T-helper 1 cell (primary cell): ENCODE results near the gene LRP10.

Experiments used
- DNase-seq, 5 donors: peaks; one replicate each; pipeline ENCODE4 v3.0.0-alpha.2; 2012 to 2020

The LRP10 gene

DNA sequence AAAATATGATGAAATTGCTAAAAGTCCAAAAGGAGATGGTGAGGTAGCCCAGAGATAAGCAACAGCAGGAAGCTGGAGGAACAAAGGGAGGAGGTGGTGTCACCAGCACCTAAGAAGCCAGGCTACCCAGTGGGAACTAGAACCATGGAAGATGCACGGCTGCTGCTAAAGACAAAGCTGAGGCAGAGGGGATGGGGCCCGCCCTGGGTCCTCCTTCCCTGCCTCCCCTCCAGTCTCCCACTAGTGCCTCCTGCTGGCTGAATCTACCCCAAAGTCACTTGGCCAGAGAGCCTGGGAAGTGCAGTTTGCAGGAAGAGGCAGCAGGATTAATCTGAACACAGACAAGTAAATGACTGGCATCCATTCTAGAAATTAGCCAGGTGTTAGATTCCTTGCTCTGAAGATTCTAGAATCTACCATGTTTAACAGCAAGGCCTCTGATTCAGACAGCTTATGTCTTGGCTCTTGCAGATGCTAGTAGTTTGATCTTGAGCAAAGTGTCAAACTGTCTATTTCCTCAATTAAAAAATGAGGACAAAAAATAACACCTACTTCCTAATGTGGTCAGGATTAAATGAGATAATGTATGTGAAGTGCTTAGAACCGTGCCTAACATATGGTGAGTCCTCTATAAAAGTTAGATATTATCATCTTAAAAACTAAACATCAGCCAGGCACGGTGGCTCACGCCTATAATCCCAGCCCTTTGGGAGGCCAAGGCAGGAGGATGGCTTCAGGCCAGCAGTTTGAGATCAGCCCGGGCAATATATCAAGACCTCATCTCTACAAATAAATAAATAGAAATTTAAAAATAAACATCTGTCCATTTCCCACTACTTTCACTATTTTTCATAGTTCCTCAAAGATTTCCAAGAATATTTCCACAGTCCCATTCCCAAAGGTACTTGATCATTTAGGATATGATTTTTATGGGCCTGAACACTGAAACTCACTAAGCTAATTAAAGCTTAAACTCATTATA lies 5.8 kb upstream of the LRP10 start:
- DNase-seq: no peak

DNA sequence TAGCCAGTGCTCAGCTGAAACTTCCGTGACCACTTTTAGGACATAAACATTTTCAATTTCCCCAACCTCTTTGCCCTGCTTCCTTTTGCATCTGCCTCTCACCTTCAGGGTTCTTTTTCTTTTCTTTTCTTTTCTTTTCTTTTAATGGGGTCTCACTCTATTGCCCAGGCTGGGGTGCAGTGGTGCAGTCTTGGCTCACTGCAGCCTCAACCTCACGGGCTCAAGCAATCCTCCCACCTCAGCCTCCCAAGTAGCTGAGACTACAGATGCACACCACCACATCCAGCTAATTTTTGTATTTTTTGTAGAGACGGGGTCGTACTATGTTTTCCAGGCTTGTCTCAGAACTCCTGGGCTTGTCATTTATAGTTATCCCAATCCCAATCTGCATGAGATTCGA lies 4.7 kb upstream of the LRP10 start:
- DNase-seq: no peak

DNA sequence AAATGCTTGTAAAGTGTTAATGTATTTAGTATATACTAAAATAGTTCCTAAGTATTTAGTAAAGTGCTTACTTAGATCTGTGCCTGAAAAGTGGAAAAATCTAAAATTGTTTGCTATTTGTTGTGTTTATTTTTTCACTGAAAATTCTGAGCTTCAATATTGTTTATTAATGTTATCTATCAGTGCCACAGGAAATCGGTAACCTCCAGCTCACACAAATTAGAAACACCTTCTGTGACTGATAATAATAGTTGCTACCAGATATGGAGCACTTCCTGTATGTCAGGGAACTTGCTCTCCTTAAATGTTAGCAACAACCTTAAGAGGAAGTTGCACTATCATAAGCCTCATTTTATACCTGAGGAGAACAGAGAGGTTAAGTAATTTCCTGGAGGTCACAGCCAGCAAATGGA lies 723 bp upstream of the LRP10 start:
- no peak for DNase-seq

DNA sequence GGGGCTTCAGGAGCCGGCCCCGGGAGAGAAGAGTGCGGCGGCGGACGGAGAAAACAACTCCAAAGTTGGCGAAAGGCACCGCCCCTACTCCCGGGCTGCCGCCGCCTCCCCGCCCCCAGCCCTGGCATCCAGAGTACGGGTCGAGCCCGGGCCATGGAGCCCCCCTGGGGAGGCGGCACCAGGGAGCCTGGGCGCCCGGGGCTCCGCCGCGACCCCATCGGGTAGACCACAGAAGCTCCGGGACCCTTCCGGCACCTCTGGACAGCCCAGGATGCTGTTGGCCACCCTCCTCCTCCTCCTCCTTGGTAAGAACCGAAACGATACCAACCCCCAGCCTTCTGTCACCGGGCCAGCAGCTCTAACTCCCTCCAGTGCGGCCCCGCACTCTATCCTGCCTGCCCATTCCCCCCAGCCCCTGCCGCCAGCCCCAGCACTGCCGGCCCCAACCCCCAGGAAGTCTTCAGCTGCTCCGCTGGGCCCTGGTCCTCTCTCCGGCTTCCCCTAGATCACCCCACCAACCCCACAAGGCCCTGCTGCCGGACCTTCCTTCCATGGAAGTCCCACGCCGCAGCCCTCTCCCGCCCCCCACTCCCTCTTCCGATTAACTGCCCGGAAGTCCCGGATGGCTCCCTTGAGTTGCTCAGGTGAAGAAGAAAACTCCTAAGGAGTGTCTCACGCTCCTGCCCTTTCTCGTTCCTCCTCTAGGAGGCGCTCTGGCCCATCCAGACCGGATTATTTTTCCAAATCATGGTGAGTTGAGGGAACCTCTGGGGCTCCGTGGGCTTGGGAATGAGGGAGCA lies 693 bp downstream of the LRP10 start:
- peak; percentile 35 to 71 (median 60) for DNase-seq

DNA sequence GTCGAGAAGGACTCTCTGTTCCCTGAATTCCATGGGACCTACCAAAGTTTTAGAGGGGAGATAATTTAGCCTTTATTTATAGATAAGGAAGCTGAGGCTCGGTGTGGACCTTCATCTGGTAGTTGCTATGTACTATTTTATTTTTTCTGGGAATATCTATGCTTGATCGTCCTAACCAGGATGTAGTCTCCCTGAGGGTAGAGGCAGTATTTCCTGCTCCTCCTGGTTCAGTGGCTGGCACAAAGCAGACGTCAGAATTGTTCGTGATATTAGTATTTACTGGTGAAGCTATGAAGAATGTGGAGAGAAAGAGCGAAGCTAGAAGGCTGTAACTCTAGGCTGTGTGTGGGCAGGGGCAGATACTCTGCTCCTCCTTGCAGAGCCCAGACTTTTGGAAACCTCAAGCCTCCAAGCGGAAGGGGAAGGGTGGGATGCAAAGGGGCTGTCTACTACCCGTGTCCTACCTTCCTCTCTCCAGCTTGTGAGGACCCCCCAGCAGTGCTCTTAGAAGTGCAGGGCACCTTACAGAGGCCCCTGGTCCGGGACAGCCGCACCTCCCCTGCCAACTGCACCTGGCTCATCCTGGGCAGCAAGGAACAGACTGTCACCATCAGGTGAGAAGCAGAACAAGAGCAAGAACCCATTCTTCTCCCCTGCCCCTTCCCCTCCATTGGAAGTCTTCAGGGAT lies 1.4 kb downstream of the LRP10 start:
- no peak for DNase-seq

DNA sequence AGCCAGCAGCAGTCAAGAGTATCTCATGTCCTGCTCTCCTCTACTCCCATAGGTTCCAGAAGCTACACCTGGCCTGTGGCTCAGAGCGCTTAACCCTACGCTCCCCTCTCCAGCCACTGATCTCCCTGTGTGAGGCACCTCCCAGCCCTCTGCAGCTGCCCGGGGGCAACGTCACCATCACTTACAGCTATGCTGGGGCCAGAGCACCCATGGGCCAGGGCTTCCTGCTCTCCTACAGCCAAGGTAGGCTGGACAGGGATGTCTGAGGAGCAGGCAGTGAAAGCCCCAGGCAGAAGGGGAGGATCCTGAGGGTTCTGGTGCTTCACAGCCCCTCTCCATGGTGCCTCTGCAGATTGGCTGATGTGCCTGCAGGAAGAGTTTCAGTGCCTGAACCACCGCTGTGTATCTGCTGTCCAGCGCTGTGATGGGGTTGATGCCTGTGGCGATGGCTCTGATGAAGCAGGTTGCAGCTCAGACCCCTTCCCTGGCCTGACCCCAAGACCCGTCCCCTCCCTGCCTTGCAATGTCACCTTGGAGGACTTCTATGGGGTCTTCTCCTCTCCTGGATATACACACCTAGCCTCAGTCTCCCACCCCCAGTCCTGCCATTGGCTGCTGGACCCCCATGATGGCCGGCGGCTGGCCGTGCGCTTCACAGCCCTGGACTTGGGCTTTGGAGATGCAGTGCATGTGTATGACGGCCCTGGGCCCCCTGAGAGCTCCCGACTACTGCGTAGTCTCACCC lies 3.6 kb downstream of the LRP10 start:
- DNase-seq: no peak

DNA sequence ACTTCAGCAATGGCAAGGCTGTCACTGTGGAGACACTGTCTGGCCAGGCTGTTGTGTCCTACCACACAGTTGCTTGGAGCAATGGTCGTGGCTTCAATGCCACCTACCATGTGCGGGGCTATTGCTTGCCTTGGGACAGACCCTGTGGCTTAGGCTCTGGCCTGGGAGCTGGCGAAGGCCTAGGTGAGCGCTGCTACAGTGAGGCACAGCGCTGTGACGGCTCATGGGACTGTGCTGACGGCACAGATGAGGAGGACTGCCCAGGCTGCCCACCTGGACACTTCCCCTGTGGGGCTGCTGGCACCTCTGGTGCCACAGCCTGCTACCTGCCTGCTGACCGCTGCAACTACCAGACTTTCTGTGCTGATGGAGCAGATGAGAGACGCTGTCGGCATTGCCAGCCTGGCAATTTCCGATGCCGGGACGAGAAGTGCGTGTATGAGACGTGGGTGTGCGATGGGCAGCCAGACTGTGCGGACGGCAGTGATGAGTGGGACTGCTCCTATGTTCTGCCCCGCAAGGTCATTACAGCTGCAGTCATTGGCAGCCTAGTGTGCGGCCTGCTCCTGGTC lies 4.3 kb downstream of the LRP10 start:
- no peak for DNase-seq

DNA sequence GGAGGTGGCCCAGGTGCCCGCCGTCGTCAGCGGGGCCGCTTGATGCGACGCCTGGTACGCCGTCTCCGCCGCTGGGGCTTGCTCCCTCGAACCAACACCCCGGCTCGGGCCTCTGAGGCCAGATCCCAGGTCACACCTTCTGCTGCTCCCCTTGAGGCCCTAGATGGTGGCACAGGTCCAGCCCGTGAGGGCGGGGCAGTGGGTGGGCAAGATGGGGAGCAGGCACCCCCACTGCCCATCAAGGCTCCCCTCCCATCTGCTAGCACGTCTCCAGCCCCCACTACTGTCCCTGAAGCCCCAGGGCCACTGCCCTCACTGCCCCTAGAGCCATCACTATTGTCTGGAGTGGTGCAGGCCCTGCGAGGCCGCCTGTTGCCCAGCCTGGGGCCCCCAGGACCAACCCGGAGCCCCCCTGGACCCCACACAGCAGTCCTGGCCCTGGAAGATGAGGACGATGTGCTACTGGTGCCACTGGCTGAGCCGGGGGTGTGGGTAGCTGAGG lies 5.5 kb downstream of the LRP10 start:
- no peak for DNase-seq

DNA sequence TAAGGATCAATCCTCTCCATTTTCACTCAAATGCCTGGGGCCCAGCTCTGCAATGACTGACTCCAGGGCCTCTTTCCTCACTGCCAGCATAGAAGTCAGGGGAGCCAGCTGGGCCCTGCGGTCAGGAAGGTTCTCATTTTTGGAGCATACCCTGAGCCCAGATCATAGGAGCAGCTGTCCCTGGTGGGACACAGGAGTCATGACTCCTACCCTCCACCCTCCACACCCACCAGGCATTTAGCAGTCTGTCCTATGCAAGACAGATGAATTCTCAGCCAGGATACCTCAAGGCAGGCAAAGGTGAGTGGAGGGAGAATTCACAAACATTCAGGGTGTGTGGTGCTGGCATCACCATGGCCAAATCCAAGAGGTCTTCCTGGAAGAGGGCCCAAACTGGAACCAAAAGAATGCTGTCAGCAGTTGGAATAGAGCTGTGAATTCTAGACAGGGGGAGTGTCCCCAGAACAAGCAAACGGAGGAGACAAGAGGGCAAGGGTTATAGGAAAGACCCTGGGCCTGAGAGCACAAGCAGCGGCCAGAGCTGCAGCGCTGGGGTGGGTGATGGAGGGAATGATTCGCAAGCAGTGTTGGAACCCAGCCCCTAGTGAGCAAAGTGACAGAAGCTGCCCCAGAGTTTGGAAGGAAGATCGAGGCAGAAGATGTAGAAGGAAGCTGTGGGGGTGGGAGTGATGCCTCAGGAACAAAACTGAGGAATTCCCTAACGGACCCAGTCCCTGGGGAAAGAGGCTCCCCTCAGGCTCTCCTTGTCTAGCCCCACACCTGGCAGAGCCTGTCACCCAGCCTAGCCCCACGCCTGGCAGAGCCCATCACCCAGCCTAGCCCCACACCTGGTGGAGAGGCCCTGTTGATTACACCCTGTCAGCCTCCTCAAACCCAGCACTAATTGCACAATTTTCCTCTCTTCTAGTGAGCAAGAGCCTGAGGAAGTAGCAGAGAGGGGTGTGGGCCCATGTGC lies 7.0 kb downstream of the LRP10 start:
- DNase-seq: no peak

DNA sequence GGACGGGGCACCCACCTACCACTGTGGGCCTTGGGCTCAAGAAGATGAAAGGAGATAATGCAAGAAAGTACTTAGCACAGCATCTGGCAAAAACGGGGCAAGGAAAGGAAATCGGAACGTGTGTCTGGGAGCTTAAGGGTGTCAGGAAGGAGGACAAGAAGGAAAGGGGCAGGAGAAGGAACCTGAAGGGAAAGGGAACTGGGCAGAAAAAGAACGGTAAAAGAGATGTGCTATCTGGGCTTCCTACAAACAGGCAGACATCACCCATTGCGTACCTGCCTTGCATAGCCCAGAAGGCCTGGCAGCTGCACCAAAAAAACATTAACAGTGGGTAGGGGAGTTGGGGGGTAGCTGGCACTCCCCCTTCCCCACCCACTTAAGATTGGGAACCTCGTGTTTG lies 10.5 kb downstream of the LRP10 start:
- no peak for DNase-seq

DNA sequence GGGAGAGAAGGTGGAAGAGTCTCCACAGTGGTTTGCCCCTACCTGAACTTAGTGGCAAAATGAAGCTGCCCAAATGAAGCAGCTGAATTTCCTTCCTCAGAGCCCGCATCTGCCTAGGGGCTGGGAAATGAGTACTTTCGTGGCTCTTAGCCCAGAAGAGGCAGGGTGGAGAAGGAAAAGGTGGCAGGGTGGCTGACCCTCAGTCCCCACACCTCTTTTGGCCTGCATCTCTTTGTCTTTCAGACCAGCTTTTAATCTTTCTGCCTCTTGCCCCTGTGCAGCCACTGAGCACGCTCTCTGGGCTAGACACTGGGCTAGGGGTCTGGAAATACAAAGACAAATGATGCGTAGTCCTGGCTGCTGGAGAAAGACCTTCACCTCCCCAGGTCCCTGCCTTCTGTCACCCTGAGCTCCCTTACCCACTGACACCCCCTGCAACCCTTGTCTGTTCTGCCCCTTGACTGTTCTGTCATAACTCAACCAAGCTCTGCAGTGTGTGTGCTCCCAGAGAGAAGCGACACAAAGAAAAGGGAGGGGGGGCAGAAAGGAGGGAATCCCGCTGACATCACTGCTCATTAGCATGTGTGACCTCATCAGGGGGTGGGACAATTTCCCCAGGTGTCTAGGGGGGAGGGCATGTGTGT lies 11.1 kb downstream of the LRP10 start:
- DNase-seq: peak in 2 of 5 donors; percentile 23

DNA sequence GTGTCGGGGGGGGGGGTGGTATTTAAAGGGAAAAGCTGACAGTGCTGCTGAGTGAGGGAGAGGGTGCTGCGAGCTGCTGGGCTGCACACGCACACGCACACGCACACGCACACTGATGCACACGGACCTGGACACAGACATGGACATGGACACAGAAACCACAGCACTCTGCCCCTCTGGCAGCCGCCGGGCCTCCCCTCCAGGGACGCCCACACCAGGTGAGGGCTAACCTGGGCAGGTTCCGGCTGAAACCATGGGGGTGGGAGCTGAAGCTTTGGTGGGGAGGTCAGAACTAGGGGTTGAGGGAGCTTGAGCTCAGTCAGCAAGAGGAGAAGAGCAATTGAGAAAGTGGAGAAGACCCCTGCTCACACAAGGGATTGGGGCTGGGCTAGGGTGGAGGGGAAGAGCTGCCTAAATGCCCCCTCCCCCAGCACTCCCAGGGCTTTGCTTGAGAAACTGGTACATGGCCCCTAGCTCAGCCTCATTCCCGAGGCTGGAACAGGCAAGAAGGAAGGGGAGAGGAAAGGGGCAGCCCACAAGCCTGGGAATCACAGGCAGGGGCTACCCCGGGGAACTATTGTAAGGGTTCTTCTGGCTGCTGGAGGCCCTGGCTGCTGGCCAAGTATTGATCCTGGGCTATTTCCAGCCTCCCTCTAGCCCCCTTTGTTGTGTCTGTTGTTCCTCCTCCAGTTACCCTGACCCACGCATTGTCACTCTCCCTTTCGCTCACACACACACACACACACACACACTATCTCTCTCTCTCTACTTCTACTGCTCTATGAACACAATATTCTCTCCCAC lies 11.8 kb downstream of the LRP10 start, which contains the start of gene REM2:
Gene REM2, plus strand, starts transcription at position 50 of the 804 bp plus-strand sequence. Its CDS starts 66 bp downstream, at position 116.
- DNase-seq: no peak

DNA sequence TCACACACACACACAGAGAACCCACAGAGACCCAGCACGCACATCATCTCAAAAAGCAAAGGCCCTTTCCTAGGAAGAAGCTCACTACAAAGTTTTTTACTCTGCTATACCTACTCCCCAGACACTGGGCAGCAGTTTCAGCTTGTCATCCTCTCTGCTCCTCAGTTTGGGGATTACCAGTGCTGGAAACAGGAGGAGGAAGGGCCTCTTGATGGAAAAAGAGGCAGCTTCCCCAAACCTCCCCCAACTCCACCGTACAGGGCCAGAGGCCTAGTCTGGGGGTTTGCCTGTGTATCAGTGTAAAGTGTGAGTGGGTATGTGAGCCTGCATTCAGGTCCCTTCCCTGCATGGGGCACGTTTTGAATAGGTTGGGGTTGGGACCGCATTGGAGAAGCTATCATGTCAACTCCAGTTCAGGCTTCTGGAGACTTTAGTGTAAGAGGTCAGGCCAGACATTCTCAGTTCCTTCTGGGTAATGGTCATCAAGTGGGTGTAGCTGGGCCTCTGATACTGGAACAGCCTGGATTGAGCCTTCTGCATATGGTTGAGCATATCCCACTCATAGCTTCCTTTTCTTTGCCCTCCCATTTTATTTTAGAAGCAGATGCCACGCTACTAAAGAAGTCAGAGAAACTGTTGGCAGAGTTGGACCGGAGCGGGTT lies 12.7 kb downstream of the LRP10 start:
- DNase-seq: no peak

DNA sequence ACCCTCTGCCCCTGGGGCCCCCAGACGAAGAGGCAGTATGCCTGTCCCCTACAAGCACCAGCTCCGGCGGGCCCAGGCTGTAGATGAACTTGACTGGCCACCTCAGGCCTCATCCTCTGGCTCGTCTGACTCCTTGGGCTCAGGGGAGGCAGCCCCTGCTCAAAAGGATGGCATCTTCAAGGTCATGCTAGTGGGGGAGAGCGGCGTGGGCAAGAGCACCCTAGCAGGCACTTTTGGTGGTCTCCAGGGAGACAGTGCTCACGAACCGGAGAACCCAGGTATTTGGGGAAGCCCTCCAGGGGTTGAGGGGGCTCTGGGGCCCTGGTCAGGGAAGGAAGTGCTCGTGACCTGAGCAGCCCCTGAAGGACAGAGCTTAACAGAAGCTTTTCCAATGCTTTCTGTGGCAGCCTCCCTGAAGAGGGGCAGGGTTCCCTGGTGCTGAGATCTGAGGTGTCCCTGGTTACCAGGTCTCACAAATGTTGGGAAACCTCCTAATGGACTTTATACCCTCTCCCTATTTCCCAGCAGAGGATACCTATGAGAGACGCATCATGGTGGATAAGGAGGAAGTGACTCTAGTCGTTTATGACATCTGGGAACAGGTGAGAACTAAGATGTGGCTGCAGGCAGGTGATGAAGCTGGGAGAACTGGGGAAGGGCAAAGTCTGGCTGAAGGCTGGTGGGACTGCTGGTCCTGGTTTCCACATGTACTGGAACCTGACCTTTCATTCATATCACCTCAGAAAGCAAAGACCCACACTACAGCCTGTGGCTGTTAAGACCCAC lies 13.4 kb downstream of the LRP10 start:
- DNase-seq: no peak

DNA sequence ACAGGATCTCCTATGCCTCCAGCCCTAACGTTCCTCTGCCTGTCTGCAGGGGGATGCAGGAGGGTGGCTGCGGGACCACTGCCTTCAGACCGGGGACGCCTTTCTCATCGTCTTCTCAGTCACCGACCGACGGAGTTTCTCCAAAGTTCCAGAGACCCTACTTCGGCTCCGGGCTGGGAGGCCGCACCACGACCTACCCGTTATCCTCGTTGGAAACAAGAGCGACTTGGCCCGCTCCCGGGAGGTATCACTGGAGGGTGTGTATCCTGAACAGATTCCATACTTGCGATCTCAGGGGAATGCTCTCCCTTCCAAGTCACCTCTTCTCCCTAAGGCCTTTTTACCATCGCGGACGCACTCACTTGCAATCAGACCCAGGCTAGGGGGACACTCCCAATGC lies 14.4 kb downstream of the LRP10 start:
- no peak for DNase-seq

DNA sequence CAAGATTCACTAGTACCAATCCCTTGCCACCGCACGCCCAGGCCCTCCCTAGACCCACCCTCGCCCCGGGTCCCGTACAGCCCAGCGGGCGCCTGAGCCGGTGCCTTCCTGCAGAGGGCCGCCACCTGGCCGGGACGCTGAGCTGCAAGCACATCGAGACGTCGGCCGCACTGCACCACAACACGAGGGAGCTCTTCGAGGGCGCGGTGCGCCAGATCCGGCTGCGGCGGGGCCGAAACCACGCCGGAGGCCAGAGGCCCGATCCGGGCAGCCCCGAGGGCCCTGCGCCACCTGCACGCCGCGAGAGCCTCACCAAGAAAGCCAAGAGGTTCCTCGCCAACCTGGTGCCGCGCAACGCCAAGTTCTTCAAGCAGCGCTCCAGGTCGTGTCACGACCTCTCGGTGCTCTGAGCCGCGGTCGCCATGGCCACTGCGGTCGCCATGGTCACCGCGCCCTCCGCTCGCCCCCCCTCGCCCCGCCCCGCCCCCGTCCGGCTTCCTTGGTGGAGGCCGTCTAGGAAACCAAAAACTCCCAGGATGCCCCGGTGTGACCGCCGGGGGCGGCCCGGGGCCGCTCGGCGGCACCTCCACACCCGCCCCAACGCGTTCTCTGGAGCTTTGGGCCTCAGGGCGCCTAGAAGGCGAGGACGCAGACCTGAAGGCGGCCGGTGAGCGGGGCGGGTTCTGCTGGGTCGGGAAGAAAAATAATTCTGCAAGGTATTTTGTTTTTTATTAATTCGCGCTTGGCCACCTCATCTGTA lies 15.1 kb downstream of the LRP10 start:
- DNase-seq: peak; percentile 63 to 90 (median 68)
